GM19238 (cell line): ENCODE measurements around the gene TMEFF2.

Experiments
- DNase-seq: peaks from one replicate; pipeline ENCODE4 v3.0.0; 2011; ENCODE audit warnings: low spot score; ENCODE audit not compliant: insufficient read length

Gene TMEFF2

GRCh38 chr2:192069417-192069816 is 125.3 kb downstream of the TMEFF2 start:
- DNase-seq, result no peak

GRCh38 chr2:192068966-192069365 is 125.8 kb downstream of the TMEFF2 start:
- no peak for DNase-seq

GRCh38 chr2:192067631-192068030 is 127.1 kb downstream of the TMEFF2 start:
- DNase-seq, result no peak

- no peak for DNase-seq
These were observed 130.3 kb downstream of the TMEFF2 start for GRCh38 chr2:192064459-192064858.

GRCh38 chr2:192060161-192060560 is 134.6 kb downstream of the TMEFF2 start:
- DNase-seq, result no peak

- no peak for DNase-seq
These were observed 135.5 kb downstream of the TMEFF2 start for GRCh38 chr2:192059266-192059665.

- DNase-seq, result no peak
These were observed 140.8 kb downstream of the TMEFF2 start for GRCh38 chr2:192053921-192054320.

GRCh38 chr2:192051533-192051932 is 143.2 kb downstream of the TMEFF2 start:
- no peak for DNase-seq

- DNase-seq, result no peak
These were observed 145.4 kb downstream of the TMEFF2 start for GRCh38 chr2:192049362-192049761.

- no peak for DNase-seq
These were observed 147.2 kb downstream of the TMEFF2 start for GRCh38 chr2:192047315-192048107.

- DNase-seq, result no peak
These were observed 150.2 kb downstream of the TMEFF2 start for GRCh38 chr2:192044496-192044895.

GRCh38 chr2:192043216-192043870 is 151.4 kb downstream of the TMEFF2 start:
- DNase-seq, result no peak

- DNase-seq, result no peak
These were observed 152.6 kb downstream of the TMEFF2 start for GRCh38 chr2:192042126-192042525.

- DNase-seq, result no peak
These were observed 156.6 kb downstream of the TMEFF2 start for GRCh38 chr2:192038110-192038509.

- no peak for DNase-seq
These were observed 158.8 kb downstream of the TMEFF2 start for GRCh38 chr2:192035731-192036442.

- no peak for DNase-seq
These were observed 163.9 kb downstream of the TMEFF2 start for GRCh38 chr2:192030856-192031255.

- DNase-seq, result no peak
These were observed 164.4 kb downstream of the TMEFF2 start for GRCh38 chr2:192030289-192030688.

GRCh38 chr2:192029089-192029488 is 165.6 kb downstream of the TMEFF2 start:
- no peak for DNase-seq

- no peak for DNase-seq
These were observed 168.0 kb downstream of the TMEFF2 start for GRCh38 chr2:192026825-192027120.

GRCh38 chr2:192026059-192026824 is 168.5 kb downstream of the TMEFF2 start:
- no peak for DNase-seq

- DNase-seq, result no peak
These were observed 169.1 kb downstream of the TMEFF2 start for GRCh38 chr2:192025637-192026036.

- no peak for DNase-seq
These were observed 171.7 kb downstream of the TMEFF2 start for GRCh38 chr2:192023006-192023405.
